NCI-H1417 (cell line): ENCODE data around the gene YBEY.
A peak's percentile ranks its signal among the peaks of the same experiment; 100 is the strongest.
"Not testable (repeated sequence)": the region's sequence is repeated elsewhere in the genome, so short reads cannot be mapped to it uniquely, and the experiment has no call there.

Experiments
- DNase-seq, 3 experiments: peaks; one replicate each; lab custom pipeline; 2025; lab: John Stamatoyannopoulos, UW

YBEY gene

GRCh38 chr21:46285761-46286647, at the start of gene YBEY:
TSS of gene YBEY (plus strand) at chr21:46286342. CDS start at chr21:46286914, 572 bp downstream.
- peak; percentile 93 to 97 (median 96) for DNase-seq

GRCh38 chr21:46237474-46237873, 48.7 kb upstream of the YBEY start:
- DNase-seq = no peak

GRCh38 chr21:46239817-46240325, 46.3 kb upstream of the YBEY start:
- DNase-seq = no peak

GRCh38 chr21:46241577-46241976, 44.6 kb upstream of the YBEY start:
- DNase-seq = not testable (repeated sequence)

- DNase-seq = no peak
Observed at GRCh38 chr21:46243325-46243724, 42.8 kb upstream of the YBEY start.

GRCh38 chr21:46243960-46244361, 42.2 kb upstream of the YBEY start:
- DNase-seq = no peak

- no peak for DNase-seq
Observed at GRCh38 chr21:46244602-46245001, 41.5 kb upstream of the YBEY start.

GRCh38 chr21:46245213-46245915, 40.8 kb upstream of the YBEY start:
- no peak for DNase-seq

GRCh38 chr21:46246345-46246744, 39.8 kb upstream of the YBEY start:
- no peak for DNase-seq

GRCh38 chr21:46247699-46248421, 38.3 kb upstream of the YBEY start:
- no peak for DNase-seq

- no peak for DNase-seq
Observed at GRCh38 chr21:46248422-46248782, 37.7 kb upstream of the YBEY start.

- DNase-seq = no peak
Observed at GRCh38 chr21:46248827-46249226, 37.3 kb upstream of the YBEY start.

- DNase-seq = no peak
Observed at GRCh38 chr21:46250146-46250725, 35.9 kb upstream of the YBEY start.

- DNase-seq = no peak
Observed at GRCh38 chr21:46252840-46253239, 33.3 kb upstream of the YBEY start.

GRCh38 chr21:46253610-46254124, 32.5 kb upstream of the YBEY start:
- DNase-seq = peak in 1 of 3 experiments; percentile 43

GRCh38 chr21:46254208-46254975, 31.8 kb upstream of the YBEY start:
- DNase-seq = no peak

- no peak for DNase-seq
Observed at GRCh38 chr21:46255166-46255565, 31.0 kb upstream of the YBEY start.

- DNase-seq = no peak
Observed at GRCh38 chr21:46255758-46256337, 30.3 kb upstream of the YBEY start.

GRCh38 chr21:46256501-46256994, 29.6 kb upstream of the YBEY start:
- DNase-seq = no peak

- DNase-seq = no peak
Observed at GRCh38 chr21:46264046-46264689, 22.0 kb upstream of the YBEY start.
